COLO829 (cell line): ENCODE measurements around the gene TSNAX.

Experiments
- DNase-seq: peaks from one replicate; pipeline ENCODE4 v3.0.0; 2012; ENCODE audit warnings: low spot score

TSNAX gene

DNA sequence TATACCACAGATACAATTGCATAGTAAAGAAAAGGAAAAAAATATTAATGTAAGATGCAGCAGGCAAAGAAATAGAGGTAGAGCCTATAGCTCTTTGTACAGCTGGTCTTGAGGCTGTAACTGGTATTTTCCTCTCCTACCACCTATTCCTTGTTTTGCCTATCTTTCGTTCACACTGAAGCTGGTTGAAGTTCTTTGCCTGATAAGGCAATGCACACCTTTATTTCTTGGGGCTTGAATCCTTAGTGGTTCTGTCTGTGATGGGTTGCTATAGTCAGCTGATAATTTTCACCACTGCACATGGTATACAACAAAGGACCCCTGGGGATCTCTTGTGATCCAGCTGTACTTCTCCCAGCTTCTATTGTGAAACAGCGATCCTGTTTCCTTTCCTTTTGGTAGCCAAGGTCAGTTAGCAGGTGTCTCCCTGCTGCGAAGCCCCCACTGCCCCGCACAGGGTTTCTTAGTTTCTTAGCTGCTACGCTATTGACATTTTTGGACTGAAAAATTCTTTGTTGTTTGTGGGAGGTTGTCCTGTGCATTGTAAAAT is 9.9 kb upstream of the TSNAX start:
- no peak for DNase-seq

- DNase-seq, result peak; percentile 56
Observed at GRCh38 chr1:231519166-231519565, 9.3 kb upstream of the TSNAX start.

DNA sequence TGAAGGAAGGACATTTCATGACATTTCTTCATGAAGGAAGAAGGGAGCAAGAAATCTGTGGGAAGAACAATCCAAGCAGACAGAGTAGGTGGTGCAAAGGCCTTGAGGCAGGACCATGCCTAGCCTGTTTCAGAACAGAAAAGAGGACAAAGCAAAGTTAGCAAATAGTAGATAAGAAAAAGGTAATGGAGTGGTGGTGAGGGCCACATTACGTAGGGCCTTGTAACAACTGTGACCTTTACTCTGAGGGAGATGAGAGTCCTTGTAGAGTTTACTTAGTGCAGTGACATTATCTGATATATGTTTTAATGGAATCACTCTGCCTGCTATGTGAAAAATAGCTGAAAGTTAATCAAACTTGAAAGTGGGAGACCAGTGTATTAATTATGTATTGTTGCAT is 6.4 kb upstream of the TSNAX start:
- DNase-seq, result no peak

- DNase-seq, result no peak
Observed at GRCh38 chr1:231522931-231523642, 5.4 kb upstream of the TSNAX start.

DNA sequence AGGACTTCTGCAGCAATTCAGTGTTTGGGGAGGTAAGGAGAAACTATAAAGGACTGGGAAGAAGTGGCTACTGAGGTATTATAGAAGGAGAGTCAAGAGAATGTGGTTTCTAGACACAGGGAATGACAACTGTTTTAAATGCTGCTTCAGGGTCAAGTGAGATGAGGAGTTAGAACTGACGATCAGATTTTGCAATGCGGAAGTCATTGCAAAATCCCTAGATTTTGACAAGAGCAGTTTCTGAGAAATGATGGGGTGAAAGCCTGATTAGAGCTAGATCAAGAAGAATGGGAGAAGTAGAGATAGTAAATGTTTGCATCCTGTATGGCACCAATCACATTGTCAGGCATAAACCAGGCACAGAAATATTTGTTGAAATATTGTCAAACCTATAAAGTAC is 4.7 kb upstream of the TSNAX start:
- DNase-seq, result no peak

GRCh38 chr1:231526536-231526935 is 1.9 kb upstream of the TSNAX start:
- no peak for DNase-seq

DNA sequence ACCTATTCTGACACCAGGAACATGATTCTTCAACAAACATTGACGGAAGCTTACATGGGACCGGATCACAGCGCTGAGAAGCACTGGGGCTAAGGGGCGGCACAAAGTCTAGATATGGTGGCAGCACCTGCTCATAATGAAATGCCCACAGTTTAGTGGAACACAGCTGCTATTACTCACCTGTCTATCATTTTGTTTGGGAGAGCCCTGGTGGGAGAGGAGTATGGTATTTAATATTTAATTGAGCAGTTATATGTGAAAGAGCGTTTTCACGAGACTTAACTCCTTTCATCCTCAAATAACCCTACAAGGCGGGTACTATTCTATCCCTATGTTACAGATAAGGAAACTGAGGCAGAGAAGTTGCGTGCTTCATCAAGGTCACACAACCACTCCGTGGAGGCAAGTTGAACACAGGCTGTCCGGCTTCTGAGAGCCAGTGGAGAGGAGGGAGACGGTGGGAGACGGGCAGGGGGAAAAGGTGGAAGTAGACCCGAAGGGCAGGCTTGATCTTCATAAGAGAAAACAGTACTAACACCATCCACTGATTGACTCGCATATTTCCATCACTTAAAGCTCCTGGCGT is 790 bp upstream of the TSNAX start:
- no peak for DNase-seq

DNA sequence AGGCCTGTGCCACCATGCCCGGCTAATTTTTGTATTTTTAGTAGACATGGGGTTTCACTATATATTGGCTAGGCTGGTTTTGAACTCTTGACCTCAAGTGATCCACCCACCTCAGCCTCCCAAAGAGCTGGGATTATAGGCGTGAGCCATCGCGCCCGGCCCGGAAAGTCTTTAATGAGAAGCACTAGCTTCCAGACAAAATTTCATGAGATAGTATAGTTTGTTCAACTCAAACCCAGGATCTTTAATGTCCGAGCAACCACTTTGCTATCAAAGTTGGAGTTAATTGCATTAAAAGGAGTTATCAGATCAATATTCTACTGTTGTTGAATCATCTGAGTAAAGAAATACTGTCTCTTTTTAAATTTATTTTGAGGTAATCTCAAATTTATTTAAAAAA is 4.8 kb downstream of the TSNAX start:
- no peak for DNase-seq

DNA sequence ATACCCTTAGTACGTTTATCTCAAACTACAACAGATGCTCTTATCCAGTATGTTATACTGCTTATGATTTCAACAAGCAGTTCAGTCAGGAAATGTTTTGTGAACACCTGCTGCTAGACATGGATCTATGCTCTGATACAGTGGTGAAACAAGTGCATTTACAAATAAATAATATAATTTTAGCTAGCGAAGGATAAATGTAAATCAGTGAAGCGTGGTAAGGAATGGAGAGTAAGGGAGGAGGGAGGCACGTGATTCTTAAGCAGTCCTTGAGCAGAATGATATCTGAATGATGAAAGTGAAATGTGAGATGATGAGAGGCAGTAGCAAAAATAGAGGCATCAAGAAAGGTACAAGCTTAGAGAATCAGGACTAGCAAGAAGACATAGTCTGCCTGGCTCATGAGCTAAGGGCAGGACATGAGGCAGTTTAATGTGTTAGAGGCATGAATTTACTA is 6.3 kb downstream of the TSNAX start:
- no peak for DNase-seq

GRCh38 chr1:231536099-231536498 is 7.6 kb downstream of the TSNAX start:
- no peak for DNase-seq

DNA sequence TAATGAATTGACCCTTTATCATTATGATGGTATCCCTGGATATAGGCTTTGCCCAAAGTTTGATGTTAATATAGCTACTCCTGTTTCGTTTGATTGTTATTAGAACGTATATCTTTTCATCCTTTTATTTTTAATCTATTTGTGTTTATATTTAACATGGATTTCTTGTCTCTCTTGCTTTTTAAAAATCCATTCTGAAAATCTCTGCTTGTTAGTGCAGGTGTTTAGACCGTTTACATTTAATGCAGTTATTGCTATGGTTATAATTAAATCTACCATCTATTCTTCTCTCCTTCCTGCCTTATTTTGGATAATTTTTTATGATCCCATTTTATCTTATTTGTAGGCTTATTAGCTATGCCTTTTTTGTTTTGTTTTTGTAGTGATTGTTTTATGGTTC is 12.4 kb downstream of the TSNAX start:
- no peak for DNase-seq

DNA sequence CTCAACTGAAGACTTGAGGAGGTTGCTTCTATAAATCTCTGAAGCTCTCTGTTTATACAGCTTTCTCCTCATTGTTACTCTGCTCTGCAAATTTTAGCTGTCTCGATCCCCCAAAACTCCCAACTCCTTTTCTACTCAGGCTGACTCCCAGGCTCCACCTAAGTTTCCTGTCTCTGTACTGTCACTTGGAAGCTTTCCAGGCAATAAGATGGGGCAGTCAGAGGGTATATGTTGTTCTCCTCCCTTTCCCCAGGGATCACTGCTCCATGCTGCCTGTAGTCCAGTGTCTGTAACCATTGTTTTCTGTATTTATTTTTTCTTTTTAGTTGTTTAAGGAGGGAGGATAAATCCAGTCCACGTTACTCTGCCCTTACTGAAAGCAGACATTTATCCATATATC is 13.4 kb downstream of the TSNAX start:
- DNase-seq, result no peak

DNA sequence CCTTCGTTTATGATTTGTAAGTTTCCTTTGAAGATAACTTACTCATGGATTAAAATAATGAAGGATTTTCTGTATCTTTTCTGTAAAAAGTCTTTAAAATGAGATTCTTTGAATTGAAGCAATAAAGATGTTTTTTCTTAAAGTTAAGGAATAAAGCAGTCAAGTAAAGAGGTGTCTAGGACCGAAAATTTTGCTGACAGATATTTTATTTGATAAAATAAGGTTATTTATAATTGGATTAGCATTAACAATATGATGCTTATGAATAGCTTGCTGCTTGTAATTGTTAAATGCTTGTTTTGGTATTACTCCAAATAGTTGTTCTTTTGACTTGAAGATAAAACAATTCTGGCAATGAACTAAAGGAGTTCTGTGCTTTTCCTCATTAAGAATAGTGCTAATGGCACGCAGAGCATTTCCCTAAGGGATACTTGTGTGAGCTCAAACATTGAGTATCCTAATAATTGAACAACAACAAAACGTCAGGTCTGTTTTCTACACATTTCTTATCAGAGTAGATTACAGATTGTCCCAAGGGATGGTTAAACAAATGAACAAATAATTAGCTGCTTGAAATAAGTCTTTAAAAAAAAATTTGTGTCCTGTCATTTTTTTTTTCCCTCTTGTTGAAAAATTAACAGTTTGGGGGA is 16.6 kb downstream of the TSNAX start:
- no peak for DNase-seq

DNA sequence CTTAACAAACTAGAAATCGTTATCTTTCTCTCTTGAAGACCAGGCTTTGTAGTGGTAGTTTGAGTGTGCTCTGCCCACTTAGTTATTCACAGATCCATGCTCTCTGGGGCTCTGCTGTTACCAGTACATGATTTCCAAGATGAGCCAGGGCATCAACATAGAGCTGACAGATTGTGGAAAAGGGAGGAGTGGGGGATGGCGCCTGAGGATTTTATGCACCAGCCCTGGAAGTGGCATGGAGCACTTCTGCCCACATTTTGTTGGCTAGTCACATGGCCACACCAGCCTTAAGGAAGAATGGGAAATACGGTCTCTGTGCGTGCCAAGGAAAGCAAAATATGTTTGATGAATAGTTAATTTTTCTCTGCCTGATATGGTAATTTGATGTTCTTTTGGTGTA is 18.2 kb downstream of the TSNAX start:
- DNase-seq, result no peak

GRCh38 chr1:231549733-231550447 is 21.4 kb downstream of the TSNAX start:
- no peak for DNase-seq

- DNase-seq, result no peak
Observed at GRCh38 chr1:231550448-231550781, 21.9 kb downstream of the TSNAX start.

DNA sequence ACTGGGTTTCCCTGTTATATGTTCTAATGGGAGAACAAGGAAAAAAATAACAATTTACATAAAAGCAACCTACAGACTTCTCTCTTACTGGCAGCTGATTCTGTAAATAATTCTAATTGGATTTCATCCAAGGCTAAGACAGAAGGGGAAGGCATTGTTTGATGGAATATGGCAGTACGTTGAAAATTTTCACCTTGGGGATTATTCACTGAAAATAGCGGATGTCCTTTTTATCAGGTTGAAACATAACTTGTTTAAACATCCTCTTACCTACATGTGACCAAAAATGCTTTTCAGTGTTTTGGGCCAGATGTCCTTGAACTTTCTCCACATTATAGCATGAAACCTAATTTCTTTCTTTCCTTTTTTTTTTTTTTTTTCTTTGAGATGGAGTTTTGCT is 24.9 kb downstream of the TSNAX start:
- no peak for DNase-seq

- DNase-seq, result no peak
Observed at GRCh38 chr1:231554969-231555368, 26.5 kb downstream of the TSNAX start.

- no peak for DNase-seq
Observed at GRCh38 chr1:231557411-231557810, 28.9 kb downstream of the TSNAX start.

DNA sequence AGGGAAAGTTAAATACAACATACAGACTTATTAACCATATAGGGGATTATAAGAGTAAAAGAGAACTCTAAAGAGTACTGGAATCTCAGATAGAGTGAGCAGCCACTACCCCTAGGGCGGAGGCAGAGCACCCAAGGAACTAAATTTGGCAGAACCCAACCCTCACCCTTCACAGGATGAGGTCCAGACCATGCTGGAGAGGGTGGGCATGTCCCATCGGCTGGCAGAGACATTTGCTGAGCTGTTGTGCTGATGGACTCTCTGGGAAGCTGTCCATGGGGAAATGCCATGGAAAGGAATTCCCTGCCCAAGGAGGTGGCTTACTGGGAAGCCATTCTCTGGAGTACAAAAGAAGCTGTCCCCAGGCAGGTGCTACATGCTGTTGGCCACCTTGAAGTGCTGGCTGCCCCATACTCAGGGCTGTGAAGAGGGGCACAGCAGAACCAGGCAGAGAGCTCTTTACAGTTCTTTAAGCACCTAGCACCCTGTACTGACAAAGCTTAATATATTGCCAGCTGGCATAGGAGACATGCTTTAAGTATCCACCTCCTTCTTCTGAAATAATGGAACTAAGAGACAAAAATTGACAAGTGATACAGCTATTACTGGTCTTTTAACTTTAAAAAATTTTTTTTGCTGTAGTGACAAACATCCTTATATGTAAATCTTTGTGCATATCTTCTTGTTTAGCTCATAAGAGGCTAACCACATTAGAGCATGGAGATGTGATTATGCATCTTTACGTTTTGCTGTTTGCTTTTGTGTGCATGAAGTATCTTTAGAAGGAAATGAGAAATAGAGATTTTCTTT is 29.6 kb downstream of the TSNAX start:
- no peak for DNase-seq

GRCh38 chr1:231558708-231559185 is 30.3 kb downstream of the TSNAX start:
- DNase-seq, result no peak
